GM18858 (cell line): Measurements from ENCODE around the gene CPED1.
A peak's percentile ranks its signal among the peaks of the same experiment; 100 is the strongest.
"Not testable (repeated sequence)": the region's sequence is repeated elsewhere in the genome, so short reads cannot be mapped to it uniquely, and the experiment has no call there.

Source experiments
- ATAC-seq: cut with Tn5 transposase; IDR thresholded peaks from one replicate; pipeline ENCODE4 v1.9.1; 2021; ENCODE audit not compliant: unreplicated experiment

Gene CPED1

DNA sequence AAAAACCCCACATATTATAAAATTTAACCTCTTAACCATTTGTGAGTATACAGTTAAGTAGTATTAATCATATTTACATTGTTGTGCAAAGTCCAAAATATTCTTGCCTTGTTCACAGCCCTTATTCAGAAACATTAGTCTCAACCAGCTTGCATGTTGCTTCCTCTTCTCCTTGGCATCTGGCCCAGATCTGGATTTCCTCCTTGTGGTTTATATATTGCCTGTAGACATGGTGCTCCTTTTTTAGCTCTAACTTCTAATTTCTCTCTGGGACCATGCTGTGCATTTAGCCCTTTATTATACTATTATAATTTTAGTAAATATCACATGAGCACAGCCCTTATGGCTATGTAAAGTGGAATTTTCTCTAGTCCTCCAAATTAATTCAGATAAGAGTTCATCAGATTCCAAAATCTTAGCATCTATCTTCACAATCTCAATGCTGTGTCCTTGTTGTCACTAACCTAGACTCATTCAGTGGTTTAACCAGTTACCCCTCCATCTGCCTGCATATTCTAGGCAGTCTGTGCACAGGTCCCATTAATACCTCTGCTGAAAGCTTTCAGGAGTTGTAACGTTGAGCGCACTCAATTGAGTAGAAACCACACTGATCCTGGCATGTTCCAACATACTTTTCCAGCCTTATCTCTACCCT lies 7.9 kb downstream of the CPED1 start:
- peak; percentile 56 for ATAC-seq

DNA sequence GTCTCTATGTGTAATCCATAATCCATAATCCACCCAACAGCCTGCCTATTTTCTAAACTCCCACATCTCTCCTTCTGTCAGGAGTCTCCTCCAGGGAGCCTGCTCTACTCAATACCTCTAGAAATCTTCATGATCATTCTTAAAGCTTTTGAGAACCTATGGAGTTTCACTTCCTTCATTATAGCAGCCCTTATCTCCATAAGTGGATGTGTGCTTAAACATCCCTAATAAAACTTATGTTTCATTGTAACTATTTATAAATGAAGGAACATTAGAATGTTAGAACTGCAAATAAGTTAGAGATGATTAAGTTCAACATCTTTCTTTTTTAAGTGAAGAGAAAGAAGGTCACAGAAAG lies 8.5 kb downstream of the CPED1 start:
- ATAC-seq = no peak

DNA sequence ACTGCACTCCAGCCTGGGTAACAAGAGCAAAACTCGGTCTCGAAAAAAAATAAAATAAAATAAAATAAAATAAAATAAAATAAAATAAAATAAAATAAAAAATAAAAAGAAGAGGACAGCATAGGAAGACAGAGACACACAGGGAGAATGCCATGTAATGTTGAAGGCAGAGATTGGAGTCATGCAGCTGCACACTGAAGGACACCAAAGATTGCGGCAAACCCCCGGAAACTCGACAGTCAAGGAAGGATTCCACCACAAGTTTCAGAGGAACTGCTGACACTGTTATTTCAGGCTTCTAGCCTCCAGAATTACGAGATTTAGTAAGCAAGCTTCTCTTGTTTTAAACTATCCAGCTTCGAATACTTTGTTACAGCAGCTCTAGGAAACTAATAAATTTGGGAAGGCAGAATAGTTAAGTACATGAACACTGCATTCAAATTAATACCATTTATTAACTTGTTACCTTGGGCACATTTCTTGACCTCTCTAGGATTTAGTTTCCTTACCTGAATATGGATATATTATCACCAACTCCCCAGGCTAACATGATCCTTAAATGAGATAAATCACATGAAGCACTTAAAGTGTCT lies 9.5 kb downstream of the CPED1 start:
- no peak for ATAC-seq

DNA sequence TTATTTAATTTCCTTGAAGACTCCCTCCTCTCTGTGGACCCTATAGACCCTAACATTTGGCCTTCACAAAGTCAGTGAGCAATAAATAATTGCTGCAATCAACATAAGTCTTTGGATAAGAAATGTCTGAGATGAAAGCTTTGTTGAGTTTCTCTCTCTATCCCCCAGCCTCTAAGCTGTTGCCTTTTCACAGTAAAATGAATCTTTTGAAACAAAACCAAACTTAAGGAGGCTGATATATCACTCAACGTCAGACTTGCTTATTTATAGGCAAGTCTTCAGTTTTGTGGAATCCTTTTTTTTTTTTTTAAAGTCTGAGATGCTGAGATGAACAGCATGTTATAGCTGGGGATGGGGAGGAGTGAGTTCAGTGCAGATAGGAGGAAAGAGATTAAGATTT lies 10.0 kb downstream of the CPED1 start:
- ATAC-seq = no peak

DNA sequence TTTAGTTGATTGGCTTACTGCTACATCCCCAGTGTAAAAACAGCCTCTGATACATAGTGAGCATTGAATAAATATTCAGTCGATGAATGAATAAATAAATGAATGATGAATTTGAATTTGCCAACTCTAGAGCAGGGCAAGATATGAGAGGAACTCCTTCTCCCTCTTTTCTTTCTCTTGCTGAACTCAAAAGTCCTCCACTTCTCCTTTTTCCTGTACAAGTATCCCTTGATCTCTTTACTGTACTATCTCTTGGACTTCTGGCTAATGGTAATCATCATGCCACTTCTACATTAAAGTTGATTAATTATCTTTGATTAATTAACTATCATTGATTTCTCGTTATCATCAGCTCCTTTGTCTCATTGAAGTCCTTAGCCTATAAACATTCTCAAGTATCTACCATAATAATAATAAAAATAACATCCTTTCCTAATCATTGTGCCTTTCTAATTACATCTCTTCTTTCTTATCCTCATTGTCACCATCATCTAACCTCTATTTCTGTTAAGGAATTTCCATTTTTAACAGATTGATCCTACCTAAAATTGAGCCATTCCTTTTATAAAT lies 10.6 kb downstream of the CPED1 start:
- ATAC-seq = no peak

DNA sequence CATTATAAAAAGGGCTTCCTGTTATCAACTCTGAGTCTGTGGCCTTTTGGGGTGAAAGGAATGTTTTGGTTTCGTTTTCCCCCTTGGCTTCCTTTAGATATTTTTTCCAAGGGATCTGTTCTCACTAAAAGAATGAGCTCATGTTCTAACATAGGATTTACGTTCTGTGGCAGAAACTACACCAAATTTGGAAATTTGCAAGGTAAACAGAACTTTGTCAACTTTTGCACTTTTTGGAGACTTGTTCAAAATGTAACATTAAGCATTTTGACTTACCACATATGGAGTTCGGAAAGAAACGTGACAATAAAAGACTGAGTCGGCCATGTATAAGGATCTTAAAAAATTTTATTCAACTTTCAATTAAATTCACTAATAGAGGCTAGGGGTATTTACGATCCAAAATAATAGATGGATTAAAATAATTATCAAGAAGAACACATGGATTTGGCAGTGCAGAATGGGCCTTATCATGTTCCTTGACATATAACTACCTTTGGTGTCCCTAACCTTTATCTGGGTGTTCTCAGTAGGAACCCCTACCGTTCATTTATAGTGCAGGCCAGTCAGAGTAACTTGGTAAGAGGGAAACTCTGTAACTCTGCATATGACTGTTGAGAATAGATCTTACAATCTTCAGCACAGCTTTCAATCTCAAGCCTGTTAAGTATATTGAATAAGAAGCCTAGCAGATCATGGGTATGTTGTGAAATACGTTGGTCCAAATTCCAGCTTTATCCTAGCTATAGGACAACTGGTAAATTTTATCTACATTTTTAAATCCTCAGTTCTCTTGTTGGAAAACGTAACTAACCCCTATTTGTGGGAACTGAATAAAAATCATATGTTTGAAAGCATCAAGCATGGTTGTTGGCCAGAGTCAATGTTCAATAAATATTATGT lies 11.8 kb downstream of the CPED1 start:
- no peak for ATAC-seq

DNA sequence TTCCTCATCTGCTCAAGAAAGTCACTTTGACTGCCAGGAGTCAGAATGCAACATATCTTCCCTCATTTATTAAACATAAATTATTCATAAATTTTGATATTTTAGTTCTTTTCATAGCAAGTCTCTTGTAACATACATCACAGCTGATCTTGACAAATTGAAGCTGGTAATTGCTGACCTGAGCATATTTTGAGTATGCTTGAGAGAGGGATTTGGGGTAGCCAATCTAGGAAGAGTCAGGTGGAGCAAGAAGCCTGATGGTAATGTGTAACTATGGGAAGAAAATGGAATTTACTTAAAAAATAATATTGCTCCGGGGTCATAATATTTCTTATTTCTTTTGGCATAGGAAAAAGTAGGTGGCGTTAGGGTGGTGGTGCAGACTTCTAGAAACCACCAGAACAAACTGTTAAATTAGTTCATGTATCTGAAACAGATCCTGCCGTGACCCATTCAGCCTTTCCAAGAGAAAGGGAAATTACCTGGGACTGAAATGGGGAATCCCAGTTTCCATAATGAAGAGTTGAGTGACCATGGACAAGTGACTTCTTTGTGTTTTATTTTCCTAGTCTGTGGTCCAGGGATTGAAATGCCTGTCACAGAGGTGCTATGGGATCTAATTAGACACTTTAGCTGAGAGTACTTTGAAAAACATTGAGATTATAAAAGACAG lies 12.9 kb downstream of the CPED1 start:
- no peak for ATAC-seq

DNA sequence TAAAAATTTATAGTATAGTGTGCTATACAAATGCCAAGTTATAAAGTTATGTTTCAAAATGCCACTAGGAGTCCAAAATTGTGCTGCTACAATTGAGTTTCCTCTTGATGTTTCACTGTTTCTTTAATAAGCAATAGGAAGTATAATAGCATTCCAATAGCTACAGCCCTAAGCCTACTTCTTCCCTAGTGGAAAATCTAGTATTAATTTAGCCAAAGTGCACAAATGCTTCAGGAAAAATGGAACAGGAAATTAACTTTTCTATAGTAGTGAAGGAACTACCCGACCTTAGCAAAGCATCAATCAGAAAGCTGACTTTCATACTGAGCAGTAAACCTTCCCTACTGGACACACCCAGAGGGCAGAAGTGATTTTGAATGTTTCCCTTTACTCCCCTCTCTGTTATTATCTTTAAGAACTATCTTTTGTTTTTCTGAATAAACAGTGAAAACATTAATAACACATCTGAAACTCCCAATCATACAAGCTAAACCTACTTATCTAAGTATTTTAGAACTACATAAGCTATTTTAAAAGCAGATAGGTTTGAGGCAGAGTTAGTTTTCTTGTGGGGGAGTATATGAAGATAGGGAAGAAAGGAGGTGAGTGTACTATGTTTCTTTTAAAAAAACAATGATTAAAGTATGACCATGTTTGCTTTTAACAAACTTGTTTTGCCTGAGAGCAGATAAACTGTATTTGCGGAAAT lies 13.7 kb downstream of the CPED1 start:
- ATAC-seq = no peak

DNA sequence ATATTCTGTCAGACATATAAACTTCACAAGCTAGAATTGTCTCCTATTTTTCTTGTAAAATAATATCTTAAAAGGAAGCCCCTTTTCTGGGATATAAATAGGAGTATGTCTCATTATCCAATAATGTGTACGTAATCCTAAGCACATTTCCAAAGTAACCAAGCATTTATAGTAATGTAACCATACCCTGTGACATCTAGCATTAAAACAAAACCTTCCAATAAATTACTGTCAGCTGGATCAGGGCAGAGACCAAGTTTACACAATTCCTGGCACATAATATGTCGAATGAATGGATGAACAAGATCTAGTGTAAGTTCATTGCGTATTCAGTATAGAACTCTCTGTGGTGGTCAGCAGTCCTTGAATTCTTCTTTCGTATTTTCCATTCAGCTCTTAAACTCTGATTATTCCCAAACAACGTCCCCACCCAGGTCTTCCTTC lies 14.3 kb downstream of the CPED1 start:
- no peak for ATAC-seq

DNA sequence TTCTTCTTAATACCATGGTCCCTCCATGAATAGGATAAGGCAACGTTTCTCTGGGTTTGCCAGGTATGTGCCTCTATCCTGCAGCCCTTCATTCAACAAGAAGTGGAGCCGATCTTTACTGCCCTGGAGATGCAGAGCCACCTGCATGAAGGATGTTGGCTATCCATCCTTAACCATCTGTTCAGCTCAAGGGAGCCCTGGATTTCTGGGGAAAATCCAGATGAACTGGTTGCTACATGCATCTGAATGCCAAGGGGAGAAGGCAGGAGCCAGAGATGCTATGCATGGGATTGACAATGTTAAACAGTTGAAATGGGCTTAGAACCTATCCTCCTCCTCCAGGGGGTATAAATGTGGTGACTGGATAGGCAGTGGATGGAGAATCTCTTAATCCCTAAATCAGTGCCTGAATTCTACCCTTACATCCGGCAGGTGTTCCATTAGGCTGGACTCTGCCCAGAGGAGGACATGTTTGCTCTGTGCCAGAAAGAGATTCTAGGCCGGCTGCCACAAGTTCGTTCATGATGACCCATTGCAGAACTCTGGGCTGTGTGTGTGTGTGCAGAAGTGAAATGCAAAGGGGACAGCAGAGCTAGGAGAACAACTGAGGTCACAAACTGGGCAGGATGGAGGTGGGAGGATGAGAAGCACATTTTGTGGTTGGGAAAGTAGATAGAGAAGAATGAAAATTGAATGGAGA lies 15.6 kb downstream of the CPED1 start:
- ATAC-seq = no peak

DNA sequence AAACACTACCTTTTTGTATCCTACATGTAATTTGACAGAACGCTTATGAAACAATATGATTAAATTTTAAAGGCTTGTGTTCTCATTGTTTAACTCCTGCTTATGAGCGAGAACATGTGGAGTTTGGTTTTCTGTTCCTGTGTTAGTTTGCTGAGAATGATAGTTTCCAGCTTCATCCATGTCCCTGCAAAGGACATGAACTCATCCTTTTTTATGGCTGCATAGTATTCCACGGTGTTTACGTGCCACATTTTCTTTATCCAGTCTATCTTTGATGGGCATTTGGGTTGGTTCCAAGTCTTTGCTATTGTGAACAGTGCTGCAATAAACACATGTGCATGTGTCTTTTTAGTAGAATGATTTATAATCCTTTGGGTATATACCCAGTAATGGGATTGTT lies 16.5 kb downstream of the CPED1 start:
- ATAC-seq = not testable (repeated sequence)

DNA sequence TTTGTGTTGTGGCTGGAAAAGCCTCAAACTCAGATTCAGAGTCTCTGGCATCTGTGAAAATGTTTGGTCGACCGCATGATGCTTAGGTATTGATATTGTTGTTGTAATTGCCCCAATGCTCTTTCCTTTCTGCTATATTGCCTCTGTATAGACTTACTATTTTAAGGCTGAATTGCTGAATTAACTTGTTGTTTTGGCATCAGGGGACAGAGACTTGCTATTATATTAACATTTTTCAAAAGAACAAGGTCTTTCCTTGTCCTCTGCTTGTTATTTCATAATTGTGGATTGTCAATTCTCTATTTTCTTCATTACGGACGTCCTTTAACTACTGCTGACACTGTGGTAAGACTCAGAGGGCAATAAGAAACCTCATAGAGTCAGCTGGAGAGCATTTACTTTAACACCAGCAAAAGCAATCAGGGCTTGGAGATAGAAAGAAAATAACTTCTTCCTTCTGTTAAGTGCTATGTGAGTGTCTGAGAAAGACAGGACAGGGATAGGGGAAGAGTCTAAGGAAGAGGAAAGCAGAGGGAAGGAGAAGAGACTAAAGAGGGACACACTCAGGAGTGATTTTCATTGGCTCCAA lies 17.6 kb downstream of the CPED1 start:
- no peak for ATAC-seq

DNA sequence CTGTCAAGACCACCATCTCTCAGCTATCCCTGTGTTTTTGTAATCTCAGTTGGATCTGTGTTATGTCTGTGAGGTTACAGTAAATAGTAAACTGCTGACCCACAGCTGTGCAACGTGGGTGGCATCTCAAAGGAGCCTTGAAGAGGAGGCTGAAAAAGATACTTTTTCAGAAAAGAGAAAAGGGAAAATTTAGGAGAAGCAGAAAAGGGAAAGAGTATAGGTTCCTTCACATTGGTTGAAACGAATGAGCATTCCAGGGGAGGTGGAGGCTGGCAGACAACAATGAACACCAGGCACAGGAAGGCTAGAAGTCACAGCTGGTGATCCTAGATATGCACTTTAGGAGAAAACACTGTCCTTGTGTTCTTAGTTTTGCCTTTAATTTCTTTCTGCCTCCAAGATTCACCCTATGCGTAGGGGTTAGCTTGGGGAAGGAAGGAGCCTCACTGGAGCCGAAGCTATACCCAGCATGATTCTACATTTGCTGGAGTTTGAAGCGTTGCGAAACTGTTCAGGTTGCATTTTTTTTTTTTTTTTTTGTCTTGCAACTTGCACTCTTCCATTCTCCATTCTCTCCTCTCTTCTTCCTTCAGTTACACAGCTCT lies 18.3 kb downstream of the CPED1 start:
- no peak for ATAC-seq

DNA sequence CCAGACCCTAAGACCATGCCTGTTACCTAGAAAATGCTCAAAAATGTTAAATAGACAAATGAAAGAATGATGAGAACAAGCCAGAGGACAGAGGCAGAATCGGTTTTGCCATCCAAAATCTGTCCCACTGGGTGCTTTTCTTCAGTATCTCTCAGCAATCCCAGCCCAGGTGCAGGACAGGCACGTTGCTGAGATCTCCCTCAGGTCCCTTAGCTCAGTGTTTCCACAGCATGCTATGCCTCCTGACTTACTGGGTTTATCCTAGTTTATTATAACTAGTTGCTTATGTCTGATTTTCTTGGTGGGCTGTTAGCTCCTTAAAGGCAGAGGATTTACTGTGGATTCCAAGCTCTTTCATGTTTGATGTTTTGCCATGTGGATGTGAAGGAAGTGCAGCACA lies 20.3 kb downstream of the CPED1 start:
- ATAC-seq = no peak

DNA sequence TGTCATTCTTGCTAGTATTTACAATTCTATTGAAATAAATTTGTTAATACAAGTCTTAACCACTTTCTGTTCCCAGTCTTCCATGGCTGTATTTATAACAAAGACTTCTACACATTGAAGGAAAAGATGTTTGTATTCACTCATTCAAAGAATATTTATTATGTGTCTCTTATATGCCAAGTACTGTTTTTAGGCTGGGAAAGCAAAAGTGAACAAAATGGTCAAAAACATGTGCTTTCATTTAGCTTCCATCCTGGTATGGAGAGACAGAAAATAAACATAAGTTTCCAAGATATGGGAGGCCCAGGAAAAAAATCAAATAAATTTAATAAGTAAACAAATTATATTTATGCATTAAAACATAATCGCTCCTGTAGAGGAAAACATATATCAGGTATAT lies 22.9 kb downstream of the CPED1 start:
- ATAC-seq = no peak

DNA sequence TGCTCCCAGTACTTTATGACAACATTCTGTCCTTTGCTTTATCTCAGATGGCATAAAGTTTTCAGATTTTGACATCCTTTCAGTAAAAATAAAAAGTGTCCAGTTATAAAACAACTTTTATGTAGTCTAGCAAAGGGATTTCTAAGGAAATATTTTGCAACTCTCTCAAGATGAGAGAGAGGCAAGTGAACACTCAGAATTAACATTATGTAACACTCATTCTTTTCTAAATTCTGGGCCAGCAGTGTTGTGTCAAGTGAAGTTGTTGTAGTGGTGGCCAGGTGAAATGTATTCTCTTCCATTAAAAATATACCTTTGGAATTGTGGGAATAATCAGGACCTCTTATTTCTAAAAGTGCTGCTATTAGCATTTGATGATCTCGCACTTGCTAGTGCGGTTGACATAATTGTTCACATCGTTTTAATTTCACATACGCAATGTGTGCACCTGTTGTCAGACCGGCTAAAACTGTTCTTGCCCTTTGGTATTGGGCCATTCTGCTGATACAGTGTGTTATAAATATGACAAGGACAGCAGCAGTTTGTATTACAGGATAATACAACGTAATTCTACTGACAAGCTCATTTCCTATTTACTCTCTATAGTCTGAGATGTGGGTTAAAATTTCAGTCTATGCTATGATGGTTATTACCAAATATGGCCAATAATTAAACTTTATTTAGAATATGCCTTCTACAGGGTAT lies 23.8 kb downstream of the CPED1 start:
- no peak for ATAC-seq

DNA sequence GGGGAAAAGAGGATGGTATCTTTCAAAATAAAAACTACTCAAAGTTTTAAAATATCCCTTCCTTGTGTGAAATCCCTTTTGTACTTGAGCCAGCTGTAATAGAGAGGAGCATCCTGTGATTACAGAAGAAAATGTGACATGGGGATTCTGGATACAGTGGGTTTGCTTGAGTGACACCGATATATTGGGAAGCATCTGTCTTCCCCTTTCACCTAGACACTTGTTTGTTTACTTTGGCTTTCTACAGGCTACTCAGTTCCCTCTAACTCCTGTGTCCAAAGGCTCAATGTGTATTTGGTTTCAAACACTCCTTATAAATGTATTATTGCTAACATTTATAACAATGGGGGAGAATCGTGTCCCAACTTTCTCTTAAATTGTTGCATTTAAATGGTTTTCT lies 24.4 kb downstream of the CPED1 start:
- ATAC-seq = no peak

DNA sequence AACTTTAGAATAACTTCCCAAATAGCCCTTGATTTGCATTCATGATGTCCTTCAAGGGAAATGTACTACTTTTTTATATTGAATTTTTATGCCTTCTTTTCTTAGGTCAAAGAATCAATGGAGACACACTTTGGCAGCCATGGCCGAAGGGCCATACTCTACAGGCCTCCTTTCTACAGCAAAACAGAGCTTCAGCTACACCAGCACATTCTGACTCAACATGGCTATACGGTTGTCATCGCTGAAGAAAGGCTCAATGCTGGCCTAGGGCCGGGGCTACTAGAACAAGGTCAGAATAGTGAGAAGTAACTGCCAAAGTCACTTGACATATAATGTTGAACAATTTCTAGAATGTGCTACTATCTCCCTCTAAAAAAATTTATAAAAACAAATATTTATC lies 27.0 kb downstream of the CPED1 start:
- no peak for ATAC-seq

DNA sequence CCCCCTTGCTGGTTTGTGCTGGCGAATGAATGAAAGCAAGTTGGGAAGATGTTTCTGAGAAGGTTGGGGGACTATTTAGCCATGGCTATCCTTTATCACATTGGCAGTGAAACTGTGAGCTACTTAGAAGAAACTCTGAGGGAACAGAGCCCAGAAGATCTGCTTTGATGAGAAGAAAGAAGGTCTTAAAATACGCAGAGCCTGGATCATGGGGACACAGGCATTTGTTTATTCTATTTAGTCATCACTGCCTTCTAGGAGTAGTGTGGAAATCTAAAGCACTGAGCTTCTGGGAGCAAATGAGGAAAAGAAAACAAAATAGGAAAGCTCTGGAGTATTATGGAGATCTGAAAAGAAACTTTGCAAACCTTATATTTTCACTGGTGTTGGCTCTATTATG lies 28.5 kb downstream of the CPED1 start:
- ATAC-seq = no peak
